ENCODE measurements around the gene LIPF. TPM values are rescaled to one million over a fixed set of nuclear protein-coding genes. Genes with fewer than 3 reads are reported as not detected.
"Not testable (repeated sequence)": the region's sequence is repeated elsewhere in the genome, so short reads cannot be mapped to it uniquely, and the experiment has no call there.

Gene LIPF
- total RNA-seq, 1 donor from 2014 or later: not detected

GRCh38 chr10:88647061-88647615 lies 17.1 kb upstream of the LIPF start:
- no peak overlapping the region for H3K4me3 ChIP-seq (ENCODE audit: low read length in 3 of 3)
- no peak overlapping the region for H3K27ac ChIP-seq (ENCODE audit: low read depth, low read length)
- no peak overlapping the region for H3K9ac ChIP-seq (ENCODE audit: low read depth in 1 of 3, low read length in 3 of 3)
- H3K9me3 ChIP-seq (ENCODE audit: control insufficient read depth in 3 of 3, low read length in 3 of 3): no peaks in the 10 kb centered on the region
- H3K4me1 ChIP-seq (ENCODE audit: control insufficient read depth in 3 of 3, insufficient read depth in 3 of 3, low read length in 3 of 3): no peaks in the 10 kb centered on the region
- no peaks in the 10 kb centered on the region for H3K36me3 ChIP-seq (ENCODE audit: control insufficient read depth in 3 of 3, insufficient read depth in 3 of 3, low read length in 3 of 3)
- no peaks in the 10 kb centered on the region for H3K27me3 ChIP-seq (ENCODE audit: control insufficient read depth in 3 of 3, insufficient read depth in 3 of 3, low read length in 3 of 3)

GRCh38 chr10:88651101-88651551 lies 13.1 kb upstream of the LIPF start:
- no peak overlapping the region for H3K27ac ChIP-seq (ENCODE audit: low read depth, low read length)
- no peak overlapping the region for H3K4me3 ChIP-seq (ENCODE audit: low read length in 3 of 3)
- H3K9me3 ChIP-seq (ENCODE audit: control insufficient read depth in 3 of 3, low read length in 3 of 3): no peaks in the 10 kb centered on the region
- H3K27me3 ChIP-seq (ENCODE audit: control insufficient read depth in 3 of 3, insufficient read depth in 3 of 3, low read length in 3 of 3): no peaks in the 10 kb centered on the region
- no peaks in the 10 kb centered on the region for H3K4me1 ChIP-seq (ENCODE audit: control insufficient read depth in 3 of 3, insufficient read depth in 3 of 3, low read length in 3 of 3)
- no peak overlapping the region for H3K9ac ChIP-seq (ENCODE audit: low read depth in 1 of 3, low read length in 3 of 3)
- no peaks in the 10 kb centered on the region for H3K36me3 ChIP-seq (ENCODE audit: control insufficient read depth in 3 of 3, insufficient read depth in 3 of 3, low read length in 3 of 3)

- no peaks in the 10 kb centered on the region for H3K27me3 ChIP-seq (ENCODE audit: control insufficient read depth in 3 of 3, insufficient read depth in 3 of 3, low read length in 3 of 3)
- H3K4me1 ChIP-seq (ENCODE audit: control insufficient read depth in 3 of 3, insufficient read depth in 3 of 3, low read length in 3 of 3): no peaks in the 10 kb centered on the region
- H3K9ac ChIP-seq (ENCODE audit: low read depth in 1 of 3, low read length in 3 of 3): no peak overlapping the region
- no peaks in the 10 kb centered on the region for H3K9me3 ChIP-seq (ENCODE audit: control insufficient read depth in 3 of 3, low read length in 3 of 3)
- no peak overlapping the region for H3K4me3 ChIP-seq (ENCODE audit: low read length in 3 of 3)
- H3K27ac ChIP-seq (ENCODE audit: low read depth, low read length): no peak overlapping the region
- H3K36me3 ChIP-seq (ENCODE audit: control insufficient read depth in 3 of 3, insufficient read depth in 3 of 3, low read length in 3 of 3): no peaks in the 10 kb centered on the region
These were observed 11.6 kb upstream of the LIPF start for GRCh38 chr10:88652616-88653015.

- no peaks in the 10 kb centered on the region for H3K27me3 ChIP-seq (ENCODE audit: control insufficient read depth in 3 of 3, insufficient read depth in 3 of 3, low read length in 3 of 3)
- H3K9me3 ChIP-seq (ENCODE audit: control insufficient read depth in 3 of 3, low read length in 3 of 3): no peaks in the 10 kb centered on the region
- H3K27ac ChIP-seq (ENCODE audit: low read depth, low read length): no peak overlapping the region
- H3K4me1 ChIP-seq (ENCODE audit: control insufficient read depth in 3 of 3, insufficient read depth in 3 of 3, low read length in 3 of 3): no peaks in the 10 kb centered on the region
- H3K9ac ChIP-seq (ENCODE audit: low read depth in 1 of 3, low read length in 3 of 3): no peak overlapping the region
- H3K36me3 ChIP-seq (ENCODE audit: control insufficient read depth in 3 of 3, insufficient read depth in 3 of 3, low read length in 3 of 3): no peaks in the 10 kb centered on the region
- H3K4me3 ChIP-seq (ENCODE audit: low read length in 3 of 3): no peak overlapping the region
These were observed 6.3 kb upstream of the LIPF start for GRCh38 chr10:88657901-88658300.

DNA sequence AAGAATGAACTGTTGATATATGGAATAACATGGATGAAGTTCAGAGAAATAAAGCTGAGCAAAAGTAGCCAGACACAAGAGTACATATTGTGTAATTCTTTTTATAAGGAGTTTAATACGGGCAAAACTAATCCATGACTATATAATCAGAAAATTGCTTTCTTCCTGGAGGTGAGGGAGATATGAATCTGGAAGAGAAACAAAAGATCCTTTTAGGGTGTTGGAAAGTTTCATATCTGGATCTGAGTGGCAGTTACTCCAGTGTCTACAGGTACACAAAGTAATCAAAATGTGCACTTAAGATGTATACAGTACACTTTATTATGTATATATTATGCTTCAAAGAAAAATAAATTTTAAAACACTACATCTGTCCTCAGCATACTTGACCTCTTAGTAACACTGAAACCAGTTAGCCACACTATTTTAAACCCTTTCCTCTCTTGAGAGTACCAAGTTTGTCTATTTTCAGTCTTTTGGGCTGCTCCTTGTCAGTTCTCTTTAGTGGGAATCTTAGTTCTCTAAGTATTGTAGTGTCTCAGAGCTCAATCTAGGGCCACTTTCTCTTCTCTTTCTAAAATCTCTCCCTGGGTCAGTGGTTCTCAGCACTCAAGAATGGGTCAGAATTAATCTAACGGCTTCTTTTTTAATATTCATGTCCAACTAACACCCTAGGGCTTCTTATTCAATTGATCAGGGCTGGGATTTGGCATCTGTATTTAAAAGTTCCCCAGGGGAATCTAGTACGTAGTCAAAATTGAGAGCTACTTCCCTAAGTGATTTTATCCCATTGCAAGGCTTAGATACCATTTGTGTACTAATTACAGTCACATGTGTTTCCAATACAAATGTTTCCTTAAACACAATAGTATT lies 4.3 kb upstream of the LIPF start:
- Histone ChIP-seq H3K4me1 (ENCODE audit: control insufficient read depth in 3 of 3, insufficient read depth in 3 of 3, low read length in 3 of 3) (no peaks in the 10 kb centered on the region), H3K27ac (ENCODE audit: low read depth, low read length) (no peak overlapping the region), H3K9ac (ENCODE audit: low read depth in 1 of 3, low read length in 3 of 3) (no peak overlapping the region), H3K9me3 (ENCODE audit: control insufficient read depth in 3 of 3, low read length in 3 of 3) (no peaks in the 10 kb centered on the region), H3K4me3 (ENCODE audit: low read length in 3 of 3) (no peak overlapping the region), H3K27me3 (ENCODE audit: control insufficient read depth in 3 of 3, insufficient read depth in 3 of 3, low read length in 3 of 3) (no peaks in the 10 kb centered on the region), H3K36me3 (ENCODE audit: control insufficient read depth in 3 of 3, insufficient read depth in 3 of 3, low read length in 3 of 3) (no peaks in the 10 kb centered on the region)

DNA sequence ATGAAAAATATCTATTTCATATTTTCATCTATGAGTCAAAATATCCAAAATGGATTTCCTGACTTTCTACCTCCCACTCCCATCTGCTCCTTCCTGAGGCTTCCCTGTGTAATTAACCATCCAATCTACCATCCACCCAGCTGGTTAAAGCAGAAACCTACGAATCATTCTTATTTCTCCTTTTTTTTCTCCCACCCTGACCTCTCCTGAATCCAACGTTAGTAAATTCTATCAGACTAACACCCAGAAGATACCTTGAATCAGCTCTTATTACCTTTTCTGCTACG lies 3.7 kb upstream of the LIPF start:
- Histone ChIP-seq H3K36me3 (ENCODE audit: control insufficient read depth in 3 of 3, insufficient read depth in 3 of 3, low read length in 3 of 3) (no peaks in the 10 kb centered on the region), H3K4me1 (ENCODE audit: control insufficient read depth in 3 of 3, insufficient read depth in 3 of 3, low read length in 3 of 3) (no peaks in the 10 kb centered on the region), H3K4me3 (ENCODE audit: low read length in 3 of 3) (no peak overlapping the region), H3K9ac (ENCODE audit: low read depth in 1 of 3, low read length in 3 of 3) (no peak overlapping the region), H3K9me3 (ENCODE audit: control insufficient read depth in 3 of 3, low read length in 3 of 3) (no peaks in the 10 kb centered on the region), H3K27me3 (ENCODE audit: control insufficient read depth in 3 of 3, insufficient read depth in 3 of 3, low read length in 3 of 3) (no peaks in the 10 kb centered on the region), H3K27ac (ENCODE audit: low read depth, low read length) (no peak overlapping the region)

- no peak overlapping the region for H3K27ac ChIP-seq (ENCODE audit: low read depth, low read length)
- H3K9me3 ChIP-seq (ENCODE audit: control insufficient read depth in 3 of 3, low read length in 3 of 3): no peaks in the 10 kb centered on the region
- no peaks in the 10 kb centered on the region for H3K36me3 ChIP-seq (ENCODE audit: control insufficient read depth in 3 of 3, insufficient read depth in 3 of 3, low read length in 3 of 3)
- H3K4me1 ChIP-seq (ENCODE audit: control insufficient read depth in 3 of 3, insufficient read depth in 3 of 3, low read length in 3 of 3): no peaks in the 10 kb centered on the region
- H3K4me3 ChIP-seq (ENCODE audit: low read length in 3 of 3): no peak overlapping the region
- no peaks in the 10 kb centered on the region for H3K27me3 ChIP-seq (ENCODE audit: control insufficient read depth in 3 of 3, insufficient read depth in 3 of 3, low read length in 3 of 3)
- no peak overlapping the region for H3K9ac ChIP-seq (ENCODE audit: low read depth in 1 of 3, low read length in 3 of 3)
These were observed 3.2 kb upstream of the LIPF start for GRCh38 chr10:88661018-88661417.

DNA sequence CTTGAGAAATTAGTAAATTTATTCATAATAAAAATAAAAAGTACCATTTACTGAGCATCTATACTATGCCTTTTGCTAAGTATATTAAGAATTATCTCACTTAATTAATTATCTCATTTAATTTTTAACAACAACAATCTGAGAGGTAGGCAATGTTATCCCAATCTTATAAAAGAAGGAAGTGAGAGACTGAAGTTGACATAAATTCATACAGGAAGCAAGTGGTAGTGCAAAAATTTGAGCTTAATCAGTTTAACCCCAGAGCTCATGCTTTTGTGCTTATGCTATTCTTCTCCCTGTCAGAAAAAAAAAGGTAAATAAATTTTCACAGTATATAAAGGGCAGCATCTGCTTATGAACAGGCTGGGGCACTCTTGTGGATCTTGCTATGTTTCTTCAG lies 2.7 kb upstream of the LIPF start:
- H3K27me3 ChIP-seq (ENCODE audit: control insufficient read depth in 3 of 3, insufficient read depth in 3 of 3, low read length in 3 of 3): no peaks in the 10 kb centered on the region
- no peak overlapping the region for H3K27ac ChIP-seq (ENCODE audit: low read depth, low read length)
- H3K9ac ChIP-seq (ENCODE audit: low read depth in 1 of 3, low read length in 3 of 3): no peak overlapping the region
- no peaks in the 10 kb centered on the region for H3K4me1 ChIP-seq (ENCODE audit: control insufficient read depth in 3 of 3, insufficient read depth in 3 of 3, low read length in 3 of 3)
- no peak overlapping the region for H3K4me3 ChIP-seq (ENCODE audit: low read length in 3 of 3)
- H3K36me3 ChIP-seq (ENCODE audit: control insufficient read depth in 3 of 3, insufficient read depth in 3 of 3, low read length in 3 of 3): no peaks in the 10 kb centered on the region
- no peaks in the 10 kb centered on the region for H3K9me3 ChIP-seq (ENCODE audit: control insufficient read depth in 3 of 3, low read length in 3 of 3)

DNA sequence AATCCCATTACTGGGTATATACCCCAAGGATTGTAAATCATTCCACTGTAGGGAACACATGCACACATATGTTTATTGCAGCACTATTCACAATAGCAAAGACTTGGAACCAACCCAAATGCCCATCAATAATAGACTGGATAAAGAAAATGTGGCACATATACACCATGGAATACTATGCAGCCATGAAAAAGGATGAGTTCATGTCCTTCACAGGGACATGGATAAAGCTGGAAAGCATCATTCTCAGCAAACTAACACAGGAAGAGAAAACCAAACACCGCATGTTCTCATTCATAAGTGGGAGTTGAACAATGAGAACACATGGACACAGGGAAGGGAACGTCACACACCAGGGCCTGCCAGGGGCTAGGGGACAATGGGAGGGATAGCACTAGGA lies 1.1 kb upstream of the LIPF start:
- H3K27me3 ChIP-seq (ENCODE audit: control insufficient read depth in 3 of 3, insufficient read depth in 3 of 3, low read length in 3 of 3); H3K9ac ChIP-seq (ENCODE audit: low read depth in 1 of 3, low read length in 3 of 3); H3K27ac ChIP-seq (ENCODE audit: low read depth, low read length); H3K4me3 ChIP-seq (ENCODE audit: low read length in 3 of 3); H3K4me1 ChIP-seq (ENCODE audit: control insufficient read depth in 3 of 3, insufficient read depth in 3 of 3, low read length in 3 of 3); H3K9me3 ChIP-seq (ENCODE audit: control insufficient read depth in 3 of 3, low read length in 3 of 3); H3K36me3 ChIP-seq (ENCODE audit: control insufficient read depth in 3 of 3, insufficient read depth in 3 of 3, low read length in 3 of 3): not testable (repeated sequence)

DNA sequence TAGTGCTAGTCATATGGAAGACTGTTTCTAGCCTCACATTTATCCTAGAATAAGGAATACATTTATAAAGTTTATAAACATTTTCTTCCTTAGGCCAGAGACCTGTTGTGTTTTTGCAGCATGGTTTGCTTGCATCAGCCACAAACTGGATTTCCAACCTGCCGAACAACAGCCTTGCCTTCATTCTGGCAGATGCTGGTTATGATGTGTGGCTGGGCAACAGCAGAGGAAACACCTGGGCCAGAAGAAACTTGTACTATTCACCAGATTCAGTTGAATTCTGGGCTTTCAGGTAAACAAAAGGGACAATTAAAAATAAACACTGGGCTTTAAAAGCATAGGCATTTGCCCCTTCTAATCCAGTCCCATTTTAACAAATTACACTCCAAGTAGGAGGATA lies 4.2 kb downstream of the LIPF start:
- Histone ChIP-seq H3K27me3 (ENCODE audit: control insufficient read depth in 3 of 3, insufficient read depth in 3 of 3, low read length in 3 of 3) (no peaks in the 10 kb centered on the region), H3K36me3 (ENCODE audit: control insufficient read depth in 3 of 3, insufficient read depth in 3 of 3, low read length in 3 of 3) (no peaks in the 10 kb centered on the region), H3K9me3 (ENCODE audit: control insufficient read depth in 3 of 3, low read length in 3 of 3) (no peaks in the 10 kb centered on the region), H3K27ac (ENCODE audit: low read depth, low read length) (no peak overlapping the region), H3K4me3 (ENCODE audit: low read length in 3 of 3) (no peak overlapping the region), H3K4me1 (ENCODE audit: control insufficient read depth in 3 of 3, insufficient read depth in 3 of 3, low read length in 3 of 3) (no peaks in the 10 kb centered on the region), H3K9ac (ENCODE audit: low read depth in 1 of 3, low read length in 3 of 3) (no peak overlapping the region)

Data from skeletal muscle tissue (tissue), 4 donors.